C4-2B (cell line): ENCODE data around the gene TRIB2.

Experiments used
- H3K27ac ChIP-seq: fragments of 450-650 bp; 2 replicates; pipeline ENCODE4 v1.5.1; 2017
- CTCF ChIP-seq: fragments of 450-650 bp; conservative IDR thresholded peaks from 2 replicates; pipeline ENCODE4 v1.5.1; 2017; ENCODE audit warnings: mild to moderate bottlenecking
- ZFX ChIP-seq: fragments of 450-650 bp; IDR thresholded peaks from 2 replicates; pipeline ENCODE4 v1.6.1; 2017

TRIB2 gene

GRCh38 chr2:12702168-12703121 lies 14.3 kb upstream of the TRIB2 start:
- no peak overlapping the region for H3K27ac ChIP-seq
- TF ChIP-seq CTCF (no peak), ZFX (no peak)

- no peak overlapping the region; the same call in 1 of the 2 replicates for H3K27ac ChIP-seq
- TF ChIP-seq ZFX = no peak
- no peak for TF ChIP-seq CTCF
Observed at GRCh38 chr2:12704378-12704777, 12.4 kb upstream of the TRIB2 start.

- H3K27ac ChIP-seq = no peak overlapping the region; the same call in 1 of the 2 replicates
- no peak for TF ChIP-seq CTCF
- TF ChIP-seq ZFX = no peak
Observed at GRCh38 chr2:12705230-12705629, 11.5 kb upstream of the TRIB2 start.

- H3K27ac ChIP-seq = no peak overlapping the region; the same call in 1 of the 2 replicates
- no peak for TF ChIP-seq CTCF
- no peak for TF ChIP-seq ZFX
Observed at GRCh38 chr2:12705742-12706141, 11.0 kb upstream of the TRIB2 start.

GRCh38 chr2:12708508-12709206 lies 8.1 kb upstream of the TRIB2 start:
- no peak overlapping the region for H3K27ac ChIP-seq
- TF ChIP-seq ZFX (no peak), CTCF (no peak)

GRCh38 chr2:12709207-12709522 lies 7.6 kb upstream of the TRIB2 start:
- TF ChIP-seq ZFX (no peak), CTCF (no peak)
- no peak overlapping the region for H3K27ac ChIP-seq

- no peak overlapping the region for H3K27ac ChIP-seq
- no peak for TF ChIP-seq ZFX
- TF ChIP-seq CTCF = no peak
Observed at GRCh38 chr2:12710301-12710700, 6.4 kb upstream of the TRIB2 start.
